HepG2 (cell line): ENCODE results near the gene PTMA. TPM values are rescaled to one million over a fixed set of nuclear protein-coding genes. Genes with fewer than 3 reads are reported as not detected.

Source experiments
- ATF1 ChIP-seq: IDR thresholded peaks from 2 replicates; pipeline ENCODE4 v1.6.1; 2016; ENCODE audit warnings: mild to moderate bottlenecking, control low read depth
- CCDC6 ChIP-seq: sonication (generic); formaldehyde crosslinking; IDR thresholded peaks from 2 replicates; pipeline ENCODE4 v1.8.1; 2022; ENCODE audit warnings: mild to moderate bottlenecking, missing genetic modification reagents, moderate library complexity
- FOXA3 ChIP-seq: IDR thresholded peaks from 2 replicates; pipeline ENCODE4 v1.6.1; 2016; ENCODE audit warnings: missing genetic modification reagents, missing compliant biosample characterization
- MXD4 ChIP-seq: IDR thresholded peaks from 2 replicates; pipeline ENCODE4 v1.6.1; 2016; ENCODE audit warnings: mild to moderate bottlenecking, missing biosample characterization, missing genetic modification reagents
- MYC ChIP-seq: sonication (generic); formaldehyde crosslinking; IDR thresholded peaks from 2 replicates; pipeline ENCODE4 v1.9.0; 2021; ENCODE audit warnings: missing genetic modification reagents, borderline replicate concordance
- NR2F2 ChIP-seq: IDR thresholded peaks from 2 replicates; pipeline ENCODE4 v1.6.1; 2012; ENCODE audit warnings: low read depth, inconsistent platforms, borderline replicate concordance
- PCBP2 ChIP-seq: fragments of 200-400 bp; formaldehyde crosslinking; optimal IDR thresholded peaks from 2 replicates; pipeline ENCODE3; 2018; ENCODE audit warnings: low read length, low read depth; ENCODE audit not compliant: poor library complexity, severe bottlenecking
- PITX1 ChIP-seq: sonication (generic); formaldehyde crosslinking; IDR thresholded peaks from 2 replicates; pipeline ENCODE4 v1.5.1; 2020; ENCODE audit warnings: mild to moderate bottlenecking, missing genetic modification reagents
- POLR2AphosphoS2 ChIP-seq: IDR thresholded peaks from 2 replicates; pipeline ENCODE4 v1.6.1; 2011; ENCODE audit warnings: low read depth, low read length, improper control_type of control experiment
- RARA ChIP-seq: IDR thresholded peaks from 2 replicates; pipeline ENCODE4 v1.6.1; 2016; ENCODE audit warnings: missing genetic modification reagents, missing compliant biosample characterization
- SAP130 ChIP-seq: IDR thresholded peaks from 2 replicates; pipeline ENCODE4 v1.6.1; 2016; ENCODE audit warnings: low read depth
- SKIL ChIP-seq: sonication (generic); formaldehyde crosslinking; IDR thresholded peaks from 2 replicates; pipeline ENCODE4 v1.8.0; 2022; ENCODE audit warnings: missing genetic modification reagents, mild to moderate bottlenecking, moderate library complexity, borderline replicate concordance
- SSRP1 ChIP-seq: IDR thresholded peaks from 2 replicates; pipeline ENCODE4 v1.6.1; 2016; ENCODE audit warnings: control low read depth
- WIZ ChIP-seq: sonication (generic); formaldehyde crosslinking; IDR thresholded peaks from 2 replicates; pipeline ENCODE4 v1.5.1; 2020; ENCODE audit warnings: mild to moderate bottlenecking, missing genetic modification reagents
- ZHX1 ChIP-seq: sonication (generic); formaldehyde crosslinking; IDR thresholded peaks from 2 replicates; pipeline ENCODE4 v1.8.1; 2022; ENCODE audit warnings: low read depth, mild to moderate bottlenecking, missing genetic modification reagents
- ZNF460 ChIP-seq: sonication (generic); formaldehyde crosslinking; IDR thresholded peaks from 2 replicates; pipeline ENCODE4 v1.5.1; 2020; ENCODE audit warnings: missing genetic modification reagents, mild to moderate bottlenecking, borderline replicate concordance
- ZNF543 ChIP-seq: sonication (generic); formaldehyde crosslinking; IDR thresholded peaks from 2 replicates; pipeline ENCODE4 v1.4.0; 2020; ENCODE audit warnings: mild to moderate bottlenecking, missing genetic modification reagents
- ZNF563 ChIP-seq: sonication (generic); formaldehyde crosslinking; IDR thresholded peaks from 2 replicates; pipeline ENCODE4 v1.8.0; 2022; ENCODE audit warnings: mild to moderate bottlenecking, moderate library complexity, missing genetic modification reagents
- ZNF773 ChIP-seq: sonication (generic); formaldehyde crosslinking; IDR thresholded peaks from 2 replicates; pipeline ENCODE4 v1.4.0; 2020; ENCODE audit warnings: missing genetic modification reagents, borderline replicate concordance
- ZNF780A ChIP-seq: sonication (generic); formaldehyde crosslinking; IDR thresholded peaks from 2 replicates; pipeline ENCODE4 v1.8.0; 2022; ENCODE audit warnings: mild to moderate bottlenecking, missing genetic modification reagents, moderate library complexity
- polyA plus RNA-seq, 8 experiments: library from polyadenylated mRNA; depleted of rRNA in 3 of 8; stranded (reverse) in 7 of 8; unstranded in 1 of 8; fragments of >200 nt; fragmentation: Illumina TruSeq in 4 of 8; extraction: Trizol in 4 of 8; gene quantifications; 2 replicates each; pipeline versions ENCODE4 v1.2.1 to v1.2.3, GENCODE V29; 2011 to 2016; ENCODE audit warnings: low read depth in 4 of 8, missing spikeins in 1 of 8, mixed read lengths in 1 of 8; ENCODE audit not compliant: insufficient read depth in 1 of 8
- total RNA-seq, 5 experiments: library from RNA; depleted of rRNA; stranded (reverse); fragments of >200 nt; fragmentation: Illumina TruSeq; extraction: Trizol; gene quantifications; 2 replicates each; pipeline ENCODE4 v1.2.3, GENCODE V29; 2016; ENCODE audit warnings: low read depth in 1 of 5

The PTMA gene
- total and polyA plus RNA-seq, 2 of the 13 experiments (the other 11 are each of a cell fraction or from before 2014, with no cell fraction given), result 190 to 1,086 TPM

GRCh38 chr2:231707927-231708772, at the start of gene PTMA (continued):
- no peak for TF ChIP-seq WIZ
- peak; percentile 31; the same call in 1 of the 2 replicates for TF ChIP-seq RARA (CRISPR knock-in tag)
- TF ChIP-seq ZNF563 (CRISPR knock-in tag), result no peak
- TF ChIP-seq PITX1, result peak; percentile 10; the same call in 1 of the 2 replicates
- TF ChIP-seq ZNF773, result 0 out of 2 replicates have a peak, but pooled peaks have one; percentile 70
- no peak for TF ChIP-seq NR2F2
- TF ChIP-seq SKIL (CRISPR knock-in tag), result peak; percentile 44; the same call in 1 of the 2 replicates
- TF ChIP-seq SAP130 (CRISPR knock-in tag), result peak; percentile 80
- TF ChIP-seq SSRP1, result no peak
- 0 out of 2 replicates have a peak, but pooled peaks have one; percentile 68 for TF ChIP-seq ZNF780A (CRISPR knock-in tag)
- no peak for TF ChIP-seq PCBP2
- TF ChIP-seq FOXA3, result peak; percentile 14
- no peak for TF ChIP-seq ATF1 (CRISPR knock-in tag)
- TF ChIP-seq ZNF543 (CRISPR knock-in tag), result 0 out of 2 replicates have a peak, but pooled peaks have one; percentile 25
- TF ChIP-seq MXD4 (CRISPR knock-in tag), result peak; percentile 50; the same call in 1 of the 2 replicates
- TF ChIP-seq ZHX1 (CRISPR knock-in tag), result peak; percentile 59
- peak; percentile 91; the same call in 1 of the 2 replicates for TF ChIP-seq MYC (CRISPR knock-in tag)
- no peak for TF ChIP-seq ZNF460 (CRISPR knock-in tag)
- TF ChIP-seq CCDC6 (CRISPR knock-in tag), result no peak; the same call in 1 of the 2 replicates
- peak; percentile 66; the same call in 1 of the 2 replicates for TF ChIP-seq POLR2AphosphoS2
